T-helper 1 cell treated with Interleukin-12 subunit alpha and Interleukin-12 subunit beta and Interleukin-4 antibody, amounts not matched to agents 30 ng/mL and 1 ng/mL, for 36 hours (primary cell): ENCODE measurements around the gene BRI3BP. TPM values are rescaled to one million over a fixed set of nuclear protein-coding genes. Genes with fewer than 3 reads are reported as not detected.

Experiments used
- intact Hi-C: fragments of 100-400 bp; cut with micrococcal nuclease; formaldehyde crosslinking; loops from one replicate; pipeline ENCODE4 v1.15.1; 2024
- total RNA-seq: library from RNA; stranded (reverse); gene quantifications from 2 replicates; pipeline ENCODE4 v1.2.3, GENCODE V29; 2022

BRI3BP gene
- 19.4 and 19.8 TPM in 2 replicates for total RNA-seq

- intact Hi-C loops, result loop anchor here (1.0 to 5.0 kb wide), 9 partner anchors 55 to 1632 kb away; partner anchors contain the start of genes AACS and SBNO1
These were observed at the start of gene BRI3BP for GRCh38 chr12:124993626-124994436. Gene BRI3BP (plus strand): TSS chr12:124993645. CDS start chr12:124993791, 146 bp downstream.

GRCh38 chr12:124946447-124946793, 47.0 kb upstream of the BRI3BP start:
- intact Hi-C loops, result no loop called here

GRCh38 chr12:124947013-124947412, 46.4 kb upstream of the BRI3BP start:
- intact Hi-C loops, result no loop called here

- intact Hi-C loops, result no loop called here
These were observed 45.7 kb upstream of the BRI3BP start for GRCh38 chr12:124947561-124948398.

GRCh38 chr12:124949066-124949465, 44.4 kb upstream of the BRI3BP start:
- intact Hi-C loops, result no loop called here

DNA sequence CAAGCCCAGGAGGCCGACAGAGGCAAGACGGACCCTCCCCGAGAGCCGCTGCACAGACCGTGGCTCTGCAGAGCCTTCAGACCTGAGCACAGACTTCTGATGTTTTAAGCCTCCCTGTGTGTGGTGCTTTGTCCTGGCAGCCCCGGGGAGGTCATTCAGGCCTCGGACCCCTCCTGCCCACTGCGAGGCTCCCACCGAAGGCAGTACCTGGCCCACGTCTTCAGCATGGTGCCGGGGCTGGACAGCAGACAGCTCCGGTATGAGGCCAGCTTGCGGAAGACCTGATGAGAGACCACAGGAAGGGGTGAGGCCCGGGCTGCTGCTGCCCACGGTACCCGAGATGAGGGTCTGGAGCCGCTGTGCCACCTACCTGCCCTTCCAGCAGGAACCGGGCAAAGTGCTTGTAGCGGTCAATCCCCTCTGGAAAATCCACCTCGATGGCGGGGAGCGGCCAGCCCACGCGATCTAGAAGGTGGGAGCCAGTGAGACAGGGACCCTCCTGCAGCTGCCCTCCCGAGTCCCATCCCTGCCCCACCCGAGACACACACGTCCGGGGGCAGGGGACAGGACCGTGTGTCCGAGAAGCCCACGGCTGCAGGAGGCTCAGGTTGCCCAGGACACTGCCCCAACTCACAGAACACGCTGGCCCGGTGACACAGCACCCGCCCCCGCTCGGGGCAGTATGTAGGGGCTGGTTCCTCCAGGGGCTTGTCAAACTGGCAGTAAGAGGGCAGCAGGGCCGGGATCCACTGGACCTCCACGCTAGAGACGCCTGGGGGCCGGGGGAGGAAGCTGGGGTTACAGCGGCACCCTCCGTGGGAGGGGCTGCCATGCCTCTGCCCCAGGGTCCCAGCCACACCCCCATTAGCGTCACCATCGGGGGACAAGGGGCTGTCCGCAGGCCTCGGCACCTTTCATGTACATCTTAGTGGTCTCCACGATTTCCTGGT, 43.4 kb upstream of the BRI3BP start:
- intact Hi-C loops, result no loop called here

- intact Hi-C loops, result no loop called here
These were observed 41.1 kb upstream of the BRI3BP start for GRCh38 chr12:124952295-124952694.

GRCh38 chr12:124952801-124953200, 40.6 kb upstream of the BRI3BP start:
- intact Hi-C loops, result no loop called here

- intact Hi-C loops, result no loop called here
These were observed 39.6 kb upstream of the BRI3BP start for GRCh38 chr12:124953689-124954405.

DNA sequence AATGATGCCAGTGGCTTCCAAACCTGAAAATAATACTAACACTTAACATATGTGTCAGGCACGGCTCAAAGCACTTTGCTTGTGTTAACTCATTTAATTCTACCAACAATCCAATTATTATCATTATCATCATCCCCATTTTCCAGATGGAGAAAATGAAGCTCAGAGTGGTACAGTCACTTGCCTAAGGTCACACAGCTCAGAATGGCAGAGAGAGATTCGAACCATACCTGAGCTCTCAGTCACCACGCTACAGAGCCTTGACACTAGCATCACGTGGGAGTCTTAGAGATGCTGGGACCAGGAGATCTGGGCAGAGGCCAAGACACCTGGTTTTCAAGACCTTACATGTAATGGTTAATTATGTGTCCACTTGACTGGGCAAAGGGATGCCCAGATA, 38.7 kb upstream of the BRI3BP start:
- intact Hi-C loops, result no loop called here

- intact Hi-C loops, result no loop called here
These were observed 36.9 kb upstream of the BRI3BP start for GRCh38 chr12:124956571-124956970.

DNA sequence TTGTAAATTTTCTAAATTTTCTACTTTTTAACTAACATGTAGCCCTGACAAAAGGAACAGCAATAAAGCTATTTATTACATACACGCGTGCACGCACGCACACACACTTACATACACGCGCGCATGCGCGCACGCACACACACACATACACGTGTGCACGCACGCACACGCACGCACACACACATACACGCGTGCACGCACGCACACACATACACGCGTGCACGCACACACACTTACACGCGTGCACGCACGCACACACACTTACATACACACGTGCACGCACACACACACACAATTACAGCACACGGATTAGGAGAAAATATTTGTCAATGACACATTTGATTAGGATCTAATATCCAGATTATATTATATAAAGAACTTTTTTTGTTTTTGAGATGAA, 32.4 kb upstream of the BRI3BP start:
- intact Hi-C loops, result no loop called here

- intact Hi-C loops, result no loop called here
These were observed 30.2 kb upstream of the BRI3BP start for GRCh38 chr12:124963211-124963610.

GRCh38 chr12:124964251-124964650, 29.2 kb upstream of the BRI3BP start:
- intact Hi-C loops, result no loop called here

GRCh38 chr12:124964836-124965462, 28.5 kb upstream of the BRI3BP start:
- intact Hi-C loops, result no loop called here

DNA sequence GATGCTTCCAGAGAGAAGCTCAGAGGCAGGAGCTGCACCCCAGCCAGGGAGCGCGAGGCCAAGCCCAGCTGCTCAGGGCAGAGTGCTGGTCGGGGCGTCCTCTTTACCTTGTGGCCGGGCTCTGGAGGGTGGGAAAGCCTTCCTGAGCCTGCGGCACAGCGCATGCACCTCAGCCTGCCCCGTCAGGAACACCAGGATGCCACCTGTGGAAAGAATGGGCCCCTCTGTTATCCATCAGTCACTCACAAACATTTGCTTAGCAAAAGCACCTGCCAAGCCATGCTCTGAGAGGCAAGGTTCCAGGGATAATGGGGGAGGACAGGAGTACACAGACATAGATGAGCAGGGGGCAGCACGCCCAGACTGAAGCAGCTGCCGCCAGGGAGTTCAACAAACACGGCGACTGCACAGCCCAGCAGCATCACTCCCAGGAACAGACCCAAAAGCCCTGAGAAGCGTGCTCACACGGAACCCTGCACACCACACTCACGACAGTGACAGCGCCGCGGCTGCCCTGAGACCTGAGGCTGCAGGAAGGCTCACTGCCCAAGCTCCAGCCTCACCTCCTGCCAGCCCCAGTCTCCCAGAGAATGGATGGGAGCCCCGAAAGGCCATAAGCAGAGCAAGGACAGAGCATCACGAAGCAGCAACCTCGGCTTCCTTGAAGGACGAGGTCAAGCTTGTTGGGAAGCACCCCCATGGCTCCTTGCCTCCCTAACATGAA, 26.3 kb upstream of the BRI3BP start:
- intact Hi-C loops, result no loop called here

DNA sequence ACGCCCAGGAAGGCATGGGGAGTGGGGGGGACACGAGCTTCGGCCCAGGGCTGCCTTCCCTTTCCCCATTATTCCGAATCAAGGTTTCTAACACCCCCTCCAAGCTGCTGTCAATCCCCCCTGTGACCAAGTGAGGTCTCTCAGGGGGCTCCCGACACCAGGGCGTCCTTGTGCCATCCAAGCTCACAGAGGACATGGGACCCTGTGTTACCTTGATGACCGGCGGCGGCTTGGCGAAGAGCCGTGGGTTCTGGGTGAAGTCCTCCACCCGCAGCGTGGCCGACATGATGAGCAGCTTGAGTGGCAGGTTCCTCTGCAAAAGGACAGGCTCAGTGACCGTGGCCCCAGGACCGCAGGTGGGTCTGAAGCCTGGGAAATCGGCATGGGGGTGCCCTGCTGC, 24.8 kb upstream of the BRI3BP start:
- intact Hi-C loops, result no loop called here

DNA sequence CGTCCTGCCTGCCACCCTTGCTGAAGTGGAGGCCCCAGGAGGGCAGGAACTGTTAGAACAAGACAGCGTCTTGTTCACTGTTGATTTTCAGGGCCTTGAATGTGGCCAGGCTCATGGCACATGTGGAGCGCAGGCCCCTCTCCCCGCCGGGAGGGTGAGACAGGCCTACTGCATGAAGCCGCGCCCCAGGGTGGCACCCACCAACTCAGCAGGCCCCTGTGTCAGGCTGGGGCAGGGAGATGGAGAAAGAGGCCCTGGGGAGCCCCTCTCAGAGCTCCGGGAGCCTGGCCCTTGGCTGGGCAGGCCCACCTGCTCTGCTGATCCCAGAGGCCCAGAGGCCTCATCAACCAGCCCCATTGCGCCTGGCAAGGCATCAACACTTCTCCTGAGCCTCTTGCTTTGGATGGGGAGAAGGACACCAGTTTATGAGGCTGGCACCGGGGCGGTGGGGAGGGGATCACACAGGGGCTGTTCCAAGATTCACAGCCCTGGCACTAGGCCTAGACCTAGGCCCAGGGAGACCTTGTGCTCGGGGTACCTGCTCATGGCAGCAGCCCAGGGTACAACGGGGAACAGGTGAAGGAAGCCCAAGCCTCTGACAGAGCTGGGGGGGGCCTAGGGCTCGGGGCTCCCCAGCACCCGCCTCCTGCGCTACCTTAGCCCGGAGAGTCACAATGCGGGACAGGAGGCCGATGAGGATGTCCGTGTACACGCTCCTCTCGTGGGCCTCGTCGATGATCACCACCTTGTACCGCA, 22.6 kb upstream of the BRI3BP start:
- intact Hi-C loops, result no loop called here

- intact Hi-C loops, result no loop called here
These were observed 21.8 kb upstream of the BRI3BP start for GRCh38 chr12:124971603-124972002.
